ENCODE measurements around the gene ZNF189.

ZNF189 gene

DNA sequence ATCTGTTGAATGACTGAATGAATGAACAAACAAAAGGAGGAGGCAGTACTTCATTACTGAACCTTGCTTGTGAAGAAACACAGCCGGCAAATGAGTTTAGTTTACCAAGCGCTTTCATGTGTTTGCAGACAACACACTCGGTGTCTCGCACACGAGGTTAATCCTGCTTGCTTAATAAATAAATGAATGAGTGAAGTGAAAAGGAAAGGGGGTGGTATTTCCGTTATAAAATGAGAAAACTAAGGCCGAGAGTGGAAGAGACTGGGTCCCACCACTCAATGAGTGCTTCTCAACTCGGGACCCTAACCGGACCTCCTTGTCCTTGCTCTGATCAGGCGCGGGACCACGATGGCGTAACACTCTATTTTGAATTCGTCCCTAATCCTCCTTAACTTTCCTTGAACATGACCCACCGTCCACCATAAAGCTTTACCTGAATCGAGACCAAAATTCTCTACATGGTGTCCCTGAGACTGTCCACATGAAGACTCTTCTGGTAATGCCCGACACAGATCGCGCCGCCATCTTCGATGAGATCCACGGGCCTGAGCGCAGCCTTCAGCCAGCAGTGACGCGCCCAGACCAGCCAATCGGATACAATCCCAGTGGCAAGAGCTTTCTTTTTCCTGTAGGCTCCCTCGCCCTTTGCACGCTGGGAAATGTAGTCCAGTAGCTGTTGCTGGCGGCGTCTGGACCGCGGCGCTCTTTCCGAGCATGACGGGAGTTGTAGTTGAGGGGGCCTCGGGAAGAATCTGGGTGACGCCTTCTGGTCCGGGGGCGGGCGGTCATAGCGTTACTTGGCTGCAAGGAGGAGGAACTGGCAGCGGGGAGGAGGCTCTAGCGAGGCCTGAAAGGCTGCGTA lies at the start of gene ZNF189, which contains the start of gene MRPL50:
ZNF189 (plus strand) TSS at position 784 of the 862 bp plus-strand sequence. CDS start 306 bp downstream, outside the sequence.
MRPL50 (minus strand) TSS at position 551 of the 862 bp plus-strand sequence; CDS start at position 525, 26 bp downstream.
- TF ChIP-seq, protein P1, sequence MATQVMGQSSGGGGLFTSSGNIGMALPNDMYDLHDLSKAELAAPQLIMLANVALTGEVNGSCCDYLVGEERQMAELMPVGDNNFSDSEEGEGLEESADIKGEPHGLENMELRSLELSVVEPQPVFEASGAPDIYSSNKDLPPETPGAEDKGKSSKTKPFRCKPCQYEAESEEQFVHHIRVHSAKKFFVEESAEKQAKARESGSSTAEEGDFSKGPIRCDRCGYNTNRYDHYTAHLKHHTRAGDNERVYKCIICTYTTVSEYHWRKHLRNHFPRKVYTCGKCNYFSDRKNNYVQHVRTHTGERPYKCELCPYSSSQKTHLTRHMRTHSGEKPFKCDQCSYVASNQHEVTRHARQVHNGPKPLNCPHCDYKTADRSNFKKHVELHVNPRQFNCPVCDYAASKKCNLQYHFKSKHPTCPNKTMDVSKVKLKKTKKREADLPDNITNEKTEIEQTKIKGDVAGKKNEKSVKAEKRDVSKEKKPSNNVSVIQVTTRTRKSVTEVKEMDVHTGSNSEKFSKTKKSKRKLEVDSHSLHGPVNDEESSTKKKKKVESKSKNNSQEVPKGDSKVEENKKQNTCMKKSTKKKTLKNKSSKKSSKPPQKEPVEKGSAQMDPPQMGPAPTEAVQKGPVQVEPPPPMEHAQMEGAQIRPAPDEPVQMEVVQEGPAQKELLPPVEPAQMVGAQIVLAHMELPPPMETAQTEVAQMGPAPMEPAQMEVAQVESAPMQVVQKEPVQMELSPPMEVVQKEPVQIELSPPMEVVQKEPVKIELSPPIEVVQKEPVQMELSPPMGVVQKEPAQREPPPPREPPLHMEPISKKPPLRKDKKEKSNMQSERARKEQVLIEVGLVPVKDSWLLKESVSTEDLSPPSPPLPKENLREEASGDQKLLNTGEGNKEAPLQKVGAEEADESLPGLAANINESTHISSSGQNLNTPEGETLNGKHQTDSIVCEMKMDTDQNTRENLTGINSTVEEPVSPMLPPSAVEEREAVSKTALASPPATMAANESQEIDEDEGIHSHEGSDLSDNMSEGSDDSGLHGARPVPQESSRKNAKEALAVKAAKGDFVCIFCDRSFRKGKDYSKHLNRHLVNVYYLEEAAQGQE (IDR thresholded peaks at IDR 0.05; ENCODE audit: low read depth), result no peak
- peak; percentile 54 for TF ChIP-seq NFIC (IDR thresholded peaks at IDR 0.05)
- no peak; the same call in 1 of the 2 replicates for TF ChIP-seq CEBPB (IDR thresholded peaks at IDR 0.05)
- TF ChIP-seq EGR1 (IDR thresholded peaks at IDR 0.05), result peak; percentile 85
- TF ChIP-seq TAF1 (IDR thresholded peaks at IDR 0.05; ENCODE audit: low read depth), result peak; percentile 82
- peak; percentile 78 for TF ChIP-seq CREB1 (IDR thresholded peaks at IDR 0.05; ENCODE audit: low read depth)
- TF ChIP-seq ZBTB7A (IDR thresholded peaks at IDR 0.05; ENCODE audit: low read depth), result peak; percentile 26; the same call in 1 of the 2 replicates
- TF ChIP-seq, protein P2, sequence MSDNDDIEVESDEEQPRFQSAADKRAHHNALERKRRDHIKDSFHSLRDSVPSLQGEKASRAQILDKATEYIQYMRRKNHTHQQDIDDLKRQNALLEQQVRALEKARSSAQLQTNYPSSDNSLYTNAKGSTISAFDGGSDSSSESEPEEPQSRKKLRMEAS (IDR thresholded peaks at IDR 0.05), result peak; percentile 50; the same call in 1 of the 2 replicates
- peak; percentile 94 for TF ChIP-seq YY1 (IDR thresholded peaks at IDR 0.05; ENCODE audit: low read depth)
- TF ChIP-seq, protein P3, sequence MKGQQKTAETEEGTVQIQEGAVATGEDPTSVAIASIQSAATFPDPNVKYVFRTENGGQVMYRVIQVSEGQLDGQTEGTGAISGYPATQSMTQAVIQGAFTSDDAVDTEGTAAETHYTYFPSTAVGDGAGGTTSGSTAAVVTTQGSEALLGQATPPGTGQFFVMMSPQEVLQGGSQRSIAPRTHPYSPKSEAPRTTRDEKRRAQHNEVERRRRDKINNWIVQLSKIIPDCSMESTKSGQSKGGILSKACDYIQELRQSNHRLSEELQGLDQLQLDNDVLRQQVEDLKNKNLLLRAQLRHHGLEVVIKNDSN (IDR thresholded peaks at IDR 0.05), result no peak; the same call in 1 of the 2 replicates
- TF ChIP-seq TEAD4 (IDR thresholded peaks at IDR 0.05), result 0 out of 2 replicates have a peak, but pooled peaks have one; percentile 4

DNA sequence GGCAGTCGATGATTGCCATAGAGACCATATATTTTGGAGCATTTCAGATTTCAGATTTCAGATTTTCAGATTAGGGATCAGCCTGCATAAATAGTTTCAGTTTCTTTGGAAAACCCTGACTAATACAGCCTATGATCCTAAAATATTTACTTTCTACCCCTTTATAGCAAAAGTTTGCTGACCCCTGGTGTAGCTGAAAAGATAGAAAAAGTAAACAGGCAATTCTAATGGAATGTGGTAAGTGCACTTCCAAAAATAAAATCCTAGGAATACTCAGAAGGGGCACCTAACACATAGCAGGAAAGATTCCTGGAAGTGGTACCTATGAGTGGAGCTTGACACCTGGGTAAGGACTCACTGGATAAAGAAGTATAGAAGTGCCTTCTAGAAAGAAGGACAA lies 48.4 kb upstream of the ZNF189 start:
- TF ChIP-seq CEBPB (IDR thresholded peaks at IDR 0.05) (no peak), TEAD4 (IDR thresholded peaks at IDR 0.05) (no peak), FOXM1 (IDR thresholded peaks at IDR 0.05; ENCODE audit: borderline replicate concordance, low read depth) (no peak), NFIC (IDR thresholded peaks at IDR 0.05) (no peak), YY1 (IDR thresholded peaks at IDR 0.05; ENCODE audit: low read depth) (no peak), TCF12 (IDR thresholded peaks at IDR 0.05; ENCODE audit: low read depth) (no peak)

DNA sequence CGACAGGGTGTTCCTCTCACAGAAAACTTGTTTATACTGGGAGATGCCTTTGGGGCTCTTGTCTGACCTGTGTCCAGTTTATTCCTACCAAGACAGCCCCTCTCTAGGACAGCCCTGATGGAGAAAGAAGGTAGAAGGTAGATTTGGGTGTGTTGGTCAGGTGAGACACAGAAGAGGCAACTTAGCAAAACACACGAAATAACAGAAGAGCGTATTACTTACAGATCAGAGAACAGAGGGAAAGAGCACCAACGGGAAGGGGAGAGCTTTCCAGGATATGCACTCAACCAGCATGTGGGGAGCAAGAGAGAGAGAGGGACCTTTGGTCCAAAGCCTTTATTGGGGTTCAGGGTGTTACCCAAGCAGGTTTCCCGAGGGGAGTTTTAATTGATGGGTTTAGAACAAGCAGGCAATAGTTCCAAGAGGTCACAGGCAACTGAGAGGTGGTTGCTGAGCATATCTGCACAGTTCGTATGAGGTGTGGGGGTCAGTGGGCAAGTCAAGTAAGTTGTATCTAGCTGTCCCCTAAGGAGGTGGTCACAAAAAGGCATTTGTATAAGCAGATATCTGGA lies 45.7 kb upstream of the ZNF189 start:
- TF ChIP-seq, protein P2 (IDR thresholded peaks at IDR 0.05), result no peak
- TF ChIP-seq CREB1 (IDR thresholded peaks at IDR 0.05; ENCODE audit: low read depth) (no peak), ZBTB7A (IDR thresholded peaks at IDR 0.05; ENCODE audit: low read depth) (no peak), TEAD4 (IDR thresholded peaks at IDR 0.05) (no peak), EGR1 (IDR thresholded peaks at IDR 0.05) (no peak), YY1 (IDR thresholded peaks at IDR 0.05; ENCODE audit: low read depth) (no peak), FOXM1 (IDR thresholded peaks at IDR 0.05; ENCODE audit: borderline replicate concordance, low read depth) (no peak), TAF1 (IDR thresholded peaks at IDR 0.05; ENCODE audit: low read depth) (no peak), EP300 (IDR thresholded peaks at IDR 0.05; ENCODE audit: borderline replicate concordance) (no peak)
- TF ChIP-seq, protein P1 (IDR thresholded peaks at IDR 0.05; ENCODE audit: low read depth), result no peak

DNA sequence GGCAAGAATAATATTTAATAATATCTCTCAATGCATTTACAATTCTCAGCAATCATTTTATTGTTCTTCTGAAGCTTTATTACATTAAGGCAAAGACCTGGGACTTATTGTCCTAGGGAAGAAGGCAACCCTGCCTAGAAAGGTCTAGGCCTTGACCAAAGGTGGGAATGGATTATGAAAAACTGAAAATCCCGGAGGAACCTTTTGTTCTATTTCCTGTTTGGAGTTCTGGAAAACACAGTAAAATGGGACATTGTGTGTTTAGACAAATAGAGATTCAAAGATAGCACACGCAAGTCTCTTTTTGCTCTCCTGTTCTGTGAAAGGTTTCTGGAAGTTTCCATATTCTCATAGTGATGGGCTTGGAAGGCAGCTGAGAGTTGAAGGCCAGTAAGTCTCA lies 45.0 kb upstream of the ZNF189 start:
- TF ChIP-seq, protein P3 (IDR thresholded peaks at IDR 0.05), result no peak
- TF ChIP-seq EP300 (IDR thresholded peaks at IDR 0.05; ENCODE audit: borderline replicate concordance), result no peak
- TF ChIP-seq EGR1 (IDR thresholded peaks at IDR 0.05), result no peak
- TF ChIP-seq YY1 (IDR thresholded peaks at IDR 0.05; ENCODE audit: low read depth), result no peak
- TF ChIP-seq TAF1 (IDR thresholded peaks at IDR 0.05; ENCODE audit: low read depth), result no peak
- no peak for TF ChIP-seq ZBTB7A (IDR thresholded peaks at IDR 0.05; ENCODE audit: low read depth)
- TF ChIP-seq CREB1 (IDR thresholded peaks at IDR 0.05; ENCODE audit: low read depth), result no peak
- no peak for TF ChIP-seq FOXM1 (IDR thresholded peaks at IDR 0.05; ENCODE audit: borderline replicate concordance, low read depth)
- TF ChIP-seq CEBPB (IDR thresholded peaks at IDR 0.05), result no peak
- TF ChIP-seq, protein P1 (IDR thresholded peaks at IDR 0.05; ENCODE audit: low read depth), result no peak
- no peak for TF ChIP-seq TCF12 (IDR thresholded peaks at IDR 0.05; ENCODE audit: low read depth)
- TF ChIP-seq, protein P2 (IDR thresholded peaks at IDR 0.05), result no peak
- TF ChIP-seq RAD21 (IDR thresholded peaks at IDR 0.05; ENCODE audit: low read depth), result no peak
- TF ChIP-seq NFIC (IDR thresholded peaks at IDR 0.05), result no peak
- TF ChIP-seq TEAD4 (IDR thresholded peaks at IDR 0.05), result no peak
